SJCRH30 (cell line): ENCODE results near the gene RPL13A. TPM values are rescaled to one million over a fixed set of nuclear protein-coding genes. Genes with fewer than 3 reads are reported as not detected.
"Not testable (repeated sequence)": the region's sequence is repeated elsewhere in the genome, so short reads cannot be mapped to it uniquely, and the experiment has no call there.

ENCODE experiments used
- DNase-seq, 2 experiments: peaks; one replicate each; pipeline ENCODE4 v3.0.0-alpha.2; 2015 to 2020
- H3K27ac ChIP-seq: fragments of 250-450 bp; sonication (Bioruptor Pico); 2 replicates; pipeline ENCODE4 v1.5.1; 2020; ENCODE audit warnings: mild to moderate bottlenecking, moderate library complexity
- H3K27me3 ChIP-seq: fragments of 250-450 bp; sonication (Bioruptor Pico); 2 replicates; pipeline ENCODE4 v1.5.1; 2020; ENCODE audit warnings: mild to moderate bottlenecking, moderate library complexity
- H3K36me3 ChIP-seq: fragments of 250-450 bp; sonication (Bioruptor Pico); 2 replicates; pipeline ENCODE4 v1.5.1; 2020; ENCODE audit warnings: mild to moderate bottlenecking, moderate library complexity
- H3K4me1 ChIP-seq: fragments of 250-450 bp; sonication (Bioruptor Pico); 2 replicates; pipeline ENCODE4 v1.5.1; 2020; ENCODE audit warnings: mild to moderate bottlenecking, moderate library complexity
- H3K4me3 ChIP-seq: fragments of 250-450 bp; sonication (Bioruptor Pico); 2 replicates; pipeline ENCODE4 v1.5.1; 2020; ENCODE audit warnings: mild to moderate bottlenecking, moderate library complexity
- H3K9me3 ChIP-seq: fragments of 250-450 bp; sonication (Bioruptor Pico); replicated peaks from 2 replicates; pipeline ENCODE4 v1.5.1; 2020; ENCODE audit warnings: mild to moderate bottlenecking, moderate library complexity
- total RNA-seq: library from RNA; depleted of rRNA; stranded (reverse); fragments of >200 nt; shearing (Covaris generic); gene quantifications from 2 replicates; pipeline ENCODE4 v1.2.3, GENCODE V29; 2014

The RPL13A gene
- total RNA-seq, 1 experiment from 2014 or later = 3,376 TPM

GRCh38 chr19:49468199-49468598, 19.2 kb upstream of the RPL13A start:
- Histone ChIP-seq H3K9me3 (no peaks in the 10 kb centered on the region), H3K27ac (no peak overlapping the region), H3K4me3 (no peak overlapping the region), H3K27me3 (no peaks in the 10 kb centered on the region), H3K4me1 (peaks cover 9% of the 10 kb centered on the region; the same call in 1 of the 2 replicates), H3K36me3 (no peaks in the 10 kb centered on the region)
- DNase-seq = no peak

- Histone ChIP-seq H3K27ac (no peak overlapping the region), H3K36me3 (no peaks in the 10 kb centered on the region), H3K4me1 (peaks cover 9% of the 10 kb centered on the region; the same call in 1 of the 2 replicates), H3K9me3 (no peaks in the 10 kb centered on the region), H3K4me3 (no peak overlapping the region), H3K27me3 (no peaks in the 10 kb centered on the region)
- peak; percentile 85 to 88 for DNase-seq
Measured at GRCh38 chr19:49468746-49469447, 18.5 kb upstream of the RPL13A start.

- no peak overlapping the region for H3K4me3 ChIP-seq
- no peaks in the 10 kb centered on the region for H3K36me3 ChIP-seq
- no peak overlapping the region for H3K27ac ChIP-seq
- no peaks in the 10 kb centered on the region for H3K27me3 ChIP-seq
- H3K9me3 ChIP-seq = no peaks in the 10 kb centered on the region
- H3K4me1 ChIP-seq = peaks cover 9% of the 10 kb centered on the region; the same call in 1 of the 2 replicates
- DNase-seq = no peak
Measured at GRCh38 chr19:49469828-49470614, 17.4 kb upstream of the RPL13A start.

GRCh38 chr19:49470615-49470978, 16.8 kb upstream of the RPL13A start:
- no peak overlapping the region for H3K27ac ChIP-seq
- no peak for DNase-seq
- no peaks in the 10 kb centered on the region for H3K36me3 ChIP-seq
- H3K4me3 ChIP-seq = no peak overlapping the region
- no peaks in the 10 kb centered on the region for H3K27me3 ChIP-seq
- peaks cover 9% of the 10 kb centered on the region; the same call in 1 of the 2 replicates for H3K4me1 ChIP-seq
- H3K9me3 ChIP-seq = no peaks in the 10 kb centered on the region

GRCh38 chr19:49472936-49473335, 14.5 kb upstream of the RPL13A start:
- Histone ChIP-seq H3K36me3 (no peaks in the 10 kb centered on the region), H3K27me3 (no peaks in the 10 kb centered on the region), H3K4me3 (no peak overlapping the region), H3K27ac (no peak overlapping the region), H3K9me3 (no peaks in the 10 kb centered on the region), H3K4me1 (peaks cover 9% of the 10 kb centered on the region; the same call in 1 of the 2 replicates)
- no peak for DNase-seq

GRCh38 chr19:49473501-49473867, 13.9 kb upstream of the RPL13A start:
- not testable (repeated sequence) for H3K9me3 ChIP-seq, H3K27me3 ChIP-seq, DNase-seq, H3K4me1 ChIP-seq, H3K36me3 ChIP-seq, H3K27ac ChIP-seq
- peak overlapping the region; percentile 59 for H3K4me3 ChIP-seq

- DNase-seq = peak; percentile 67 to 82
- H3K9me3 ChIP-seq = no peaks in the 10 kb centered on the region
- peak within 1 kb of the TSS; percentile 59 for H3K4me3 ChIP-seq
- H3K27me3 ChIP-seq = no peaks in the 10 kb centered on the region
- peaks cover 5% of the 10 kb centered on the region; the same call in 1 of the 2 replicates for H3K4me1 ChIP-seq
- no peak within 1 kb of the TSS for H3K27ac ChIP-seq
- no peaks in the 10 kb centered on the region for H3K36me3 ChIP-seq
Measured at GRCh38 chr19:49473868-49474541, 13.4 kb upstream of the RPL13A start, which contains the start of gene FLT3LG. FLT3LG (plus strand) TSS chr19:49474215; CDS start chr19:49474640, 425 bp downstream.

GRCh38 chr19:49474542-49474924, 12.9 kb upstream of the RPL13A start:
- no peaks in the 10 kb centered on the region for H3K9me3 ChIP-seq
- peaks cover 3% of the 10 kb centered on the region; the same call in 1 of the 2 replicates for H3K4me1 ChIP-seq
- no peak for DNase-seq
- H3K27me3 ChIP-seq = no peaks in the 10 kb centered on the region
- no peak overlapping the region for H3K27ac ChIP-seq
- no peaks in the 10 kb centered on the region for H3K36me3 ChIP-seq
- peak overlapping the region; percentile 59 for H3K4me3 ChIP-seq

GRCh38 chr19:49475191-49475917, 12.1 kb upstream of the RPL13A start:
- no peak overlapping the region for H3K27ac ChIP-seq
- no peaks in the 10 kb centered on the region for H3K36me3 ChIP-seq
- no peak overlapping the region for H3K4me3 ChIP-seq
- no peak for DNase-seq
- H3K4me1 ChIP-seq = no peaks in the 10 kb centered on the region
- H3K27me3 ChIP-seq = no peaks in the 10 kb centered on the region
- H3K9me3 ChIP-seq = no peaks in the 10 kb centered on the region

- Histone ChIP-seq H3K4me3 (no peak overlapping the region), H3K27ac (no peak overlapping the region), H3K27me3 (no peaks in the 10 kb centered on the region), H3K36me3 (no peaks in the 10 kb centered on the region), H3K4me1 (no peaks in the 10 kb centered on the region), H3K9me3 (no peaks in the 10 kb centered on the region)
- peak; percentile 45 to 50 for DNase-seq
Measured at GRCh38 chr19:49475995-49476880, 11.2 kb upstream of the RPL13A start.

GRCh38 chr19:49479975-49480628, 7.3 kb upstream of the RPL13A start:
- DNase-seq = no peak
- Histone ChIP-seq H3K27me3 (no peaks in the 10 kb centered on the region), H3K36me3 (no peaks in the 10 kb centered on the region), H3K4me3 (no peak overlapping the region), H3K27ac (no peak overlapping the region), H3K9me3 (no peaks in the 10 kb centered on the region), H3K4me1 (no peaks in the 10 kb centered on the region)

GRCh38 chr19:49481020-49481683, 6.3 kb upstream of the RPL13A start:
- Histone ChIP-seq H3K4me3 (no peak overlapping the region), H3K4me1 (no peaks in the 10 kb centered on the region), H3K27ac (no peak overlapping the region), H3K36me3 (no peaks in the 10 kb centered on the region), H3K27me3 (no peaks in the 10 kb centered on the region), H3K9me3 (no peaks in the 10 kb centered on the region)
- no peak for DNase-seq

- Histone ChIP-seq H3K36me3 (peaks cover 38% of the 10 kb centered on the region), H3K27ac (no peak overlapping the region), H3K4me3 (no peak overlapping the region), H3K27me3 (no peaks in the 10 kb centered on the region), H3K9me3 (no peaks in the 10 kb centered on the region), H3K4me1 (peaks cover 8% of the 10 kb centered on the region; the same call in 1 of the 2 replicates)
- DNase-seq = no peak
Measured at GRCh38 chr19:49486232-49486631, 1.2 kb upstream of the RPL13A start.
